GM13976 (cell line): Measurements from ENCODE around the gene PPP1R26.

Source experiments
- DNase-seq: peaks from one replicate; pipeline ENCODE4 v3.0.0; 2012; ENCODE audit warnings: low spot score
- CTCF ChIP-seq: IDR thresholded peaks from 2 replicates; pipeline ENCODE4 v1.5.1; 2012; ENCODE audit warnings: borderline replicate concordance, mild to moderate bottlenecking; ENCODE audit not compliant: insufficient read depth; ENCODE audit errors: extremely low read depth, missing control alignments, control extremely low read depth
- in situ Hi-C: fragments of 300-500 bp; cut with MboI; formaldehyde crosslinking; loops from one replicate; pipeline ENCODE4 v1.12.0; 2022; ENCODE audit warnings: low sequenced_read_pairs, mixed read lengths, inconsistent platforms; ENCODE audit not compliant: unreplicated experiment

PPP1R26 gene

GRCh38 chr9:135486267-135487065, 6.9 kb downstream of the PPP1R26 start:
- DNase-seq = no peak
- TF ChIP-seq CTCF = no peak
- in situ Hi-C loops = no loop called here

GRCh38 chr9:135487281-135488012, 7.9 kb downstream of the PPP1R26 start:
- in situ Hi-C loops = no loop called here
- DNase-seq = no peak
- TF ChIP-seq CTCF = no peak

DNA sequence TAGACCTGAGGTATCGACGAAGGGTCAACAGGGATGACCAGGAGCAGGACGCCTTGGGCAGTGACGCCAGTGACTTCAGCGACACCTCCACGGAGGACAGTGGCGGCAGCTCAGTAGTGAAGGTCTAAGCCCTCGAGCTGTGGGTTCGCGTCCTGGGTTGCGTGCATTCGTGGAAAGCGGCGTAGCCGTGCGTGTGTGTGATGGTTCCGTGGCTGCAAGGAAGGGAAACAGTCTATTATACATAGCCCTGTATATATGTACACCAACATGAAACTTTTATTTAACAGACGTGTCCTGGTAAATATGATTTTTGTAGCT, 8.4 kb downstream of the PPP1R26 start:
- in situ Hi-C loops = no loop called here
- no peak for TF ChIP-seq CTCF
- no peak for DNase-seq

DNA sequence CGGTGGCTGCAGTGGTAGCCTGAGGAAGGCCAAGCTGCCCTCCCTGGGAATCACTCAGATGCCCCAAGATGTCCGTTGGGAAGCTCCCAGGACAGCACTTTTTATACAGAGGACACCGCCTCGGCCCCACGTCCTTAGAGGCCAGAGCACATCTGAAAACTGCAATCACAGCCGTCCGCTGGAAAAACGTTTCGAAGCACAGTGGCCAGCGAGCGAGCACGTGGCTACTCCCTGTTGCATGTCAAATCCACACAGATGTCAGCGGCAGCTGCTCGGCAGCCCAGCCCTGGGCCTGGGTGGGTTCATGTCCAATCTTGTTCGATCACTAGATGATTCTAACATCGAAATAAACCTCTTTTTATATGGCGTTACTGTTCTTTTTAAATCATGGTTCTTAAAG, 8.9 kb downstream of the PPP1R26 start:
- in situ Hi-C loops = no loop called here
- no peak for DNase-seq
- no peak for TF ChIP-seq CTCF

GRCh38 chr9:135489188-135489906, 9.8 kb downstream of the PPP1R26 start:
- no peak for DNase-seq
- in situ Hi-C loops = no loop called here
- no peak for TF ChIP-seq CTCF

- no peak for TF ChIP-seq CTCF
- in situ Hi-C loops = no loop called here
- no peak for DNase-seq
Observed at GRCh38 chr9:135490166-135490870, 10.7 kb downstream of the PPP1R26 start.
